ENCODE data around the gene SSRP1. TPM values are rescaled to one million over a fixed set of nuclear protein-coding genes. Genes with fewer than 3 reads are reported as not detected.
A peak's percentile ranks its signal among the peaks of the same experiment; 100 is the strongest.

SSRP1 gene
- total and polyA plus RNA-seq, 9 of the 15 experiments (the other 6 are each of a cell fraction or from before 2014, with no cell fraction given): 91.1 to 416 (median 245) TPM

DNA sequence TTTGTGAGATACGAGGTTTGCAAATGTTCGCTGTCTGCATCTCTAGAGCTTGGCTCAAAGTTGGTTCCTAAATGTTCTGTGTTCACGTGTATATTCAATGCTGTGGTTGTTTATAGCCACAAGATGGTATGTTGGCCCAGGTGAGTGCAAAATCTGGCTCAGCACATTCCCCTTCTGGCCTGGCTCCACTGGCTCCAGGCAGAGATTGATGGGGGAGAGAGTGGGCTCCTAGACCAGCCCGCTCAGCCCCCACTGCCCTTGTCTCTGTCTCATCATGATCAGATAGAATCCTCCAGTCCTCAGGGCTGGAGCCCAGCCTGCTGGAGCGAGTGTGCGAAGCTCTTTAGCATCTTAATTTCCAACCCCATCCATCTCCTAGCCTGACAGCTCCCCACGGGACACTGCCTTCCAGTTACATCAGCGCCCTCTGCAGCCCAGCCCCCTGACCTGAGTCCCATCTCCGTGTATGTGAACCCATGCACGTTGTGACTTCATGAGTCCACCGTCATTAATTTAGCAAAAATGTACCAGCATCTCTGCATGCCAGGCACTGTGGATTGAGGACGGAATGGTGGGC is 4.4 kb upstream of the SSRP1 start (continued):
- no peak for TF ChIP-seq ZNF830 (CRISPR knock-in tag; IDR thresholded peaks at IDR 0.05)
- no peak for TF ChIP-seq DMBX1 (CRISPR knock-in tag; IDR thresholded peaks at IDR 0.05; ENCODE audit: borderline replicate concordance)
- TF ChIP-seq ZNF41 (CRISPR knock-in tag; conservative IDR thresholded peaks at IDR 0.05): no peak
- TF ChIP-seq ZNF764 (CRISPR knock-in tag; IDR thresholded peaks at IDR 0.05; ENCODE audit: low read depth): no peak
- no peak for TF ChIP-seq SUPT5H (IDR thresholded peaks at IDR 0.05)
- 0 out of 2 replicates have a peak, but pooled peaks have one; percentile 36 for TF ChIP-seq L3MBTL2 (IDR thresholded peaks at IDR 0.05)
- TF ChIP-seq SIX5 (IDR thresholded peaks at IDR 0.05; ENCODE audit: borderline replicate concordance in 1 of 2, insufficient read depth in 1 of 2, low read depth in 1 of 2, low read length in 2 of 2): no peak
- TF ChIP-seq PHF21A (IDR thresholded peaks at IDR 0.05; ENCODE audit: borderline replicate concordance, low read depth): 0 out of 2 replicates have a peak, but pooled peaks have one; percentile 55
- TF ChIP-seq, protein P1, sequence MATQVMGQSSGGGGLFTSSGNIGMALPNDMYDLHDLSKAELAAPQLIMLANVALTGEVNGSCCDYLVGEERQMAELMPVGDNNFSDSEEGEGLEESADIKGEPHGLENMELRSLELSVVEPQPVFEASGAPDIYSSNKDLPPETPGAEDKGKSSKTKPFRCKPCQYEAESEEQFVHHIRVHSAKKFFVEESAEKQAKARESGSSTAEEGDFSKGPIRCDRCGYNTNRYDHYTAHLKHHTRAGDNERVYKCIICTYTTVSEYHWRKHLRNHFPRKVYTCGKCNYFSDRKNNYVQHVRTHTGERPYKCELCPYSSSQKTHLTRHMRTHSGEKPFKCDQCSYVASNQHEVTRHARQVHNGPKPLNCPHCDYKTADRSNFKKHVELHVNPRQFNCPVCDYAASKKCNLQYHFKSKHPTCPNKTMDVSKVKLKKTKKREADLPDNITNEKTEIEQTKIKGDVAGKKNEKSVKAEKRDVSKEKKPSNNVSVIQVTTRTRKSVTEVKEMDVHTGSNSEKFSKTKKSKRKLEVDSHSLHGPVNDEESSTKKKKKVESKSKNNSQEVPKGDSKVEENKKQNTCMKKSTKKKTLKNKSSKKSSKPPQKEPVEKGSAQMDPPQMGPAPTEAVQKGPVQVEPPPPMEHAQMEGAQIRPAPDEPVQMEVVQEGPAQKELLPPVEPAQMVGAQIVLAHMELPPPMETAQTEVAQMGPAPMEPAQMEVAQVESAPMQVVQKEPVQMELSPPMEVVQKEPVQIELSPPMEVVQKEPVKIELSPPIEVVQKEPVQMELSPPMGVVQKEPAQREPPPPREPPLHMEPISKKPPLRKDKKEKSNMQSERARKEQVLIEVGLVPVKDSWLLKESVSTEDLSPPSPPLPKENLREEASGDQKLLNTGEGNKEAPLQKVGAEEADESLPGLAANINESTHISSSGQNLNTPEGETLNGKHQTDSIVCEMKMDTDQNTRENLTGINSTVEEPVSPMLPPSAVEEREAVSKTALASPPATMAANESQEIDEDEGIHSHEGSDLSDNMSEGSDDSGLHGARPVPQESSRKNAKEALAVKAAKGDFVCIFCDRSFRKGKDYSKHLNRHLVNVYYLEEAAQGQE (IDR thresholded peaks at IDR 0.05; ENCODE audit: borderline replicate concordance): peak; percentile 60; the same call in 1 of the 2 replicates
- TF ChIP-seq, protein P1 (CRISPR knock-in tag; IDR thresholded peaks at IDR 0.05; ENCODE audit: low read depth): no peak
- TF ChIP-seq ILF3 (IDR thresholded peaks at IDR 0.05; ENCODE audit: borderline replicate concordance): no peak
- no peak for TF ChIP-seq PTRF (tag; IDR thresholded peaks at IDR 0.05)
- TF ChIP-seq MTA3 (IDR thresholded peaks at IDR 0.05; ENCODE audit: borderline replicate concordance): peak; percentile 45; the same call in 1 of the 2 replicates
- TF ChIP-seq, protein P2, sequence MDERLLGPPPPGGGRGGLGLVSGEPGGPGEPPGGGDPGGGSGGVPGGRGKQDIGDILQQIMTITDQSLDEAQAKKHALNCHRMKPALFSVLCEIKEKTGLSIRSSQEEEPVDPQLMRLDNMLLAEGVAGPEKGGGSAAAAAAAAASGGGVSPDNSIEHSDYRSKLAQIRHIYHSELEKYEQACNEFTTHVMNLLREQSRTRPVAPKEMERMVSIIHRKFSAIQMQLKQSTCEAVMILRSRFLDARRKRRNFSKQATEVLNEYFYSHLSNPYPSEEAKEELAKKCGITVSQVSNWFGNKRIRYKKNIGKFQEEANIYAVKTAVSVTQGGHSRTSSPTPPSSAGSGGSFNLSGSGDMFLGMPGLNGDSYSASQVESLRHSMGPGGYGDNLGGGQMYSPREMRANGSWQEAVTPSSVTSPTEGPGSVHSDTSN (CRISPR knock-in tag; IDR thresholded peaks at IDR 0.05; ENCODE audit: low read depth): peak; percentile 74
- TF ChIP-seq, protein P2 (tag; conservative IDR thresholded peaks at IDR 0.05; ENCODE audit: low read depth): peak; percentile 98
- no peak for TF ChIP-seq ZKSCAN8 (CRISPR knock-in tag; IDR thresholded peaks at IDR 0.05)
- TF ChIP-seq SMC3 (conservative IDR thresholded peaks at IDR 0.05; ENCODE audit: insufficient read depth, low read depth, low read length): peak; percentile 24; the same call in 1 of the 2 replicates

Data from K562 (cell line).